CD14-positive monocyte (primary cell): Measurements from ENCODE around the gene DGKB. TPM values are rescaled to one million over a fixed set of nuclear protein-coding genes. Genes with fewer than 3 reads are reported as not detected.

Experiments
- DNase-seq, 3 donors: peaks; one replicate each; pipeline ENCODE4 v3.0.0-alpha.2; 2011 to 2022
- H2AFZ ChIP-seq: 2 replicates; pipeline ENCODE4 v1.6.0; 2012; ENCODE audit warnings: mild to moderate bottlenecking, low read depth, low read length, inconsistent platforms; ENCODE audit not compliant: insufficient read depth, poor library complexity, severe bottlenecking
- H3K27ac ChIP-seq, 2 donors: 1 replicate in 1 of 2; 2 replicates in 1 of 2; pipeline ENCODE4 v1.5.1; 2012 to 2013; ENCODE audit warnings: low read length in 2 of 2, control low read depth in 1 of 2, inconsistent platforms in 1 of 2, low read depth in 1 of 2, mild to moderate bottlenecking in 1 of 2
- H3K27me3 ChIP-seq, 2 donors: one replicate each; pipeline versions ENCODE4 v1.6.0 to v1.6.1; 2011 to 2013; ENCODE audit warnings: low read length in 2 of 2; ENCODE audit not compliant: control insufficient read depth in 2 of 2, insufficient read depth in 2 of 2
- H3K36me3 ChIP-seq, 2 donors: replicated peaks in 1 of 2; 1 replicate in 1 of 2; 2 replicates in 1 of 2; pipeline versions ENCODE4 v1.5.1 to v1.6.1; 2012 to 2013; ENCODE audit warnings: low read length in 2 of 2, control low read depth in 1 of 2, inconsistent platforms in 1 of 2, mild to moderate bottlenecking in 1 of 2; ENCODE audit not compliant: insufficient read depth in 2 of 2, control insufficient read depth in 1 of 2
- H3K4me1 ChIP-seq, 2 donors: 1 replicate in 1 of 2; 2 replicates in 1 of 2; pipeline versions ENCODE4 v1.5.1 to v1.6.1; 2012 to 2013; ENCODE audit warnings: low read length in 2 of 2, control low read depth in 1 of 2, inconsistent platforms in 1 of 2, mild to moderate bottlenecking in 1 of 2, moderate library complexity in 1 of 2; ENCODE audit not compliant: insufficient read depth in 2 of 2, control insufficient read depth in 1 of 2
- H3K4me2 ChIP-seq: replicated peaks from 2 replicates; pipeline ENCODE3; 2012; ENCODE audit warnings: low read length, moderate library complexity, mild to moderate bottlenecking; ENCODE audit not compliant: poor library complexity, severe bottlenecking; ENCODE audit errors: extremely low read depth
- H3K4me3 ChIP-seq, 3 experiments: fragments of 200-600 bp in 1 of 3; sonication (generic) in 1 of 3; replicated peaks in 1 of 3; 1 replicate in 2 of 3; 2 replicates in 1 of 3; pipeline ENCODE4 v1.5.1; 2011 to 2013; ENCODE audit warnings: low read length in 3 of 3, mild to moderate bottlenecking in 3 of 3, control low read depth in 2 of 3, low read depth in 2 of 3, inconsistent platforms in 1 of 3, moderate library complexity in 1 of 3
- H3K79me2 ChIP-seq: 2 replicates; pipeline ENCODE4 v1.6.0; 2012; ENCODE audit warnings: mild to moderate bottlenecking, control low read depth, inconsistent platforms, low read length, moderate library complexity; ENCODE audit not compliant: insufficient read depth
- H3K9ac ChIP-seq: 2 replicates; pipeline ENCODE4 v1.6.0; 2017; ENCODE audit warnings: low read length, mild to moderate bottlenecking; ENCODE audit not compliant: insufficient read depth, poor library complexity, severe bottlenecking
- H3K9me3 ChIP-seq, 2 donors: replicated peaks in 1 of 2; 1 replicate in 1 of 2; 2 replicates in 1 of 2; pipeline versions ENCODE4 v1.5.1 to v1.6.1; 2012 to 2013; ENCODE audit warnings: low read length in 2 of 2, control low read depth in 1 of 2; ENCODE audit not compliant: control insufficient read depth in 1 of 2, insufficient read depth in 1 of 2
- H4K20me1 ChIP-seq: 2 replicates; pipeline ENCODE4 v1.6.0; 2012; ENCODE audit warnings: mild to moderate bottlenecking, low read length, control low read depth, moderate library complexity; ENCODE audit not compliant: insufficient read depth
- H3K27ac Mint-ChIP-seq, 7 donors: one replicate each; pipeline ENCODE4 v1.8.0; 2020; ENCODE audit warnings: mild to moderate bottlenecking in 7 of 7, mixed read lengths in 7 of 7, moderate library complexity in 6 of 7, inconsistent platforms in 2 of 7
- H3K27me3 Mint-ChIP-seq, 3 donors: one replicate each; pipeline ENCODE4 v1.8.0; 2021 to 2022; ENCODE audit warnings: low read depth in 3 of 3, mild to moderate bottlenecking in 3 of 3, mixed read lengths in 3 of 3, moderate library complexity in 3 of 3, inconsistent platforms in 1 of 3
- H3K36me3 Mint-ChIP-seq, 2 donors: one replicate each; pipeline ENCODE4 v1.8.0; 2020; ENCODE audit warnings: mixed read lengths in 2 of 2, inconsistent platforms in 1 of 2, mild to moderate bottlenecking in 1 of 2
- H3K4me1 Mint-ChIP-seq: one replicate; pipeline ENCODE4 v1.8.0; 2020; ENCODE audit warnings: mild to moderate bottlenecking, mixed read lengths
- H3K4me3 Mint-ChIP-seq, 2 donors: one replicate each; pipeline ENCODE4 v1.8.0; 2020; ENCODE audit warnings: mild to moderate bottlenecking in 2 of 2, mixed read lengths in 2 of 2, moderate library complexity in 1 of 2
- H3K9me3 Mint-ChIP-seq, 7 donors: one replicate each; pipeline ENCODE4 v1.8.0; 2020 to 2022; ENCODE audit warnings: mixed read lengths in 7 of 7, mild to moderate bottlenecking in 6 of 7, moderate library complexity in 6 of 7, inconsistent platforms in 2 of 7
- WGBS: methylation state at CpG from one replicate; pipeline ENCODE4 v1.1.5; 2013; ENCODE audit warnings: missing lambda C conversion rate; ENCODE audit not compliant: insufficient coverage; 5-methylcytosine and 5-hydroxymethylcytosine counted together
- intact Hi-C, 2 donors: fragments of 100-400 bp; cut with micrococcal nuclease; formaldehyde crosslinking; loops; one replicate each; pipeline versions ENCODE4 v1.15.0 to v1.15.1; 2023
- polyA plus RNA-seq, 3 donors: library from polyadenylated mRNA; depleted of rRNA in 1 of 3; unstranded in 2 of 3; stranded (reverse) in 1 of 3; fragments of 300-500 nt in 2 of 3; fragments of >200 nt in 1 of 3; fragmentation: Illumina TruSeq in 2 of 3; gene quantifications; 1 replicate in 2 of 3; 2 replicates in 1 of 3; pipeline ENCODE4 v1.2.3, GENCODE V29; 2012 to 2021
- TF ChIP-seq, protein P1 (sequence below): fragments of 200-600 bp; IDR thresholded peaks from one replicate; pipeline ENCODE4 v1.8.0; 2022; ENCODE audit warnings: antibody characterized with exemption, mild to moderate bottlenecking

The DGKB gene
- polyA plus RNA-seq, 3 donors = not detected

DNA sequence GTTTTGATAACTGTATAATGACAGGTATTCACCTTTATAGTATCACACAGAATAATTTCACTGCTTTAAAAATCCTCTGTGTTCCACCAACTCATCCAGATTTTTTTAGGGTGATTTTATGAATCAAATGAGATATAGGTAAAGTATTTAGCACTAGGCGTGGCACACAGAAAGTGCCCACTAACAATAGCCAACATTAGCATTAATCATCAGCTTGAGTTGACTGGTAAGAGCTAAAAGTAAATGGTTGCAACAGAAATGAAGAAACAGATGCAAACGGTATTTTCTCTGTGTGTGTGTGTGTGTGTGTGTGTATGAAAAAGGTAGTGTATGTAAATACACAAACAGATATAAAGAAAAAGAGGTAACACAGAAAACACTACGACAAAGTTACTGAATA, 534.3 kb downstream of the DGKB start:
- Histone ChIP-seq H3K4me2 (no peak overlapping the region), H3K79me2 (no peaks in the 10 kb centered on the region), H2AFZ (no peak overlapping the region), H3K27me3 (no peaks in the 10 kb centered on the region), H3K4me1 (no peaks in the 10 kb centered on the region), H3K9ac (no peak overlapping the region), H3K4me3 (no peak overlapping the region), H3K27ac (no peak overlapping the region), H4K20me1 (no peaks in the 10 kb centered on the region), H3K36me3 (no peaks in the 10 kb centered on the region), H3K9me3 (peaks cover 12 to 16% of the 10 kb centered on the region in 2 donors)
- no CpG with 5 or more reads among the region's 3 CpGs for WGBS
- intact Hi-C loops = no loop called here
- no peak for DNase-seq
- Mint-ChIP-seq H3K4me1 (no peaks in the 10 kb centered on the region), H3K9me3 (peaks cover 0 to 12% (median 9%) of the 10 kb centered on the region in 7 donors), H3K4me3 (no peak overlapping the region), H3K27me3 (peaks cover 0 to 1% (median 0%) of the 10 kb centered on the region in 3 donors), H3K36me3 (no peaks in the 10 kb centered on the region), H3K27ac (no peak overlapping the region)
- TF ChIP-seq, protein P1, sequence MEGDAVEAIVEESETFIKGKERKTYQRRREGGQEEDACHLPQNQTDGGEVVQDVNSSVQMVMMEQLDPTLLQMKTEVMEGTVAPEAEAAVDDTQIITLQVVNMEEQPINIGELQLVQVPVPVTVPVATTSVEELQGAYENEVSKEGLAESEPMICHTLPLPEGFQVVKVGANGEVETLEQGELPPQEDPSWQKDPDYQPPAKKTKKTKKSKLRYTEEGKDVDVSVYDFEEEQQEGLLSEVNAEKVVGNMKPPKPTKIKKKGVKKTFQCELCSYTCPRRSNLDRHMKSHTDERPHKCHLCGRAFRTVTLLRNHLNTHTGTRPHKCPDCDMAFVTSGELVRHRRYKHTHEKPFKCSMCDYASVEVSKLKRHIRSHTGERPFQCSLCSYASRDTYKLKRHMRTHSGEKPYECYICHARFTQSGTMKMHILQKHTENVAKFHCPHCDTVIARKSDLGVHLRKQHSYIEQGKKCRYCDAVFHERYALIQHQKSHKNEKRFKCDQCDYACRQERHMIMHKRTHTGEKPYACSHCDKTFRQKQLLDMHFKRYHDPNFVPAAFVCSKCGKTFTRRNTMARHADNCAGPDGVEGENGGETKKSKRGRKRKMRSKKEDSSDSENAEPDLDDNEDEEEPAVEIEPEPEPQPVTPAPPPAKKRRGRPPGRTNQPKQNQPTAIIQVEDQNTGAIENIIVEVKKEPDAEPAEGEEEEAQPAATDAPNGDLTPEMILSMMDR = no peak

- Histone ChIP-seq H3K79me2 (no peaks in the 10 kb centered on the region), H3K27ac (no peak overlapping the region), H3K36me3 (no peaks in the 10 kb centered on the region), H3K27me3 (no peaks in the 10 kb centered on the region), H2AFZ (no peak overlapping the region), H3K9ac (no peak overlapping the region), H3K9me3 (no peaks in the 10 kb centered on the region), H3K4me2 (no peak overlapping the region), H3K4me3 (no peak overlapping the region), H4K20me1 (no peaks in the 10 kb centered on the region), H3K4me1 (no peaks in the 10 kb centered on the region)
- no peak overlapping the region for H3K4me3 Mint-ChIP-seq
- H3K9me3 Mint-ChIP-seq = peaks cover 0 to 7% (median 2%) of the 10 kb centered on the region in 7 donors
- H3K36me3 Mint-ChIP-seq = no peaks in the 10 kb centered on the region
- no peak for DNase-seq
- intact Hi-C loops = no loop called here
- WGBS = 47% methylated on average over 3 of the region's 4 CpGs
- H3K27me3 Mint-ChIP-seq = no peaks in the 10 kb centered on the region
- TF ChIP-seq, protein P1 = no peak
- H3K4me1 Mint-ChIP-seq = no peaks in the 10 kb centered on the region
- no peak overlapping the region for H3K27ac Mint-ChIP-seq
These were observed 551.4 kb downstream of the DGKB start for GRCh38 chr7:14351167-14351566.
